HUDEP-2 (cell line): Measurements from ENCODE around the gene POM121L12.

ENCODE experiments used
- DNase-seq, 76 experiments: peaks; one replicate each; lab custom pipeline; 2025; ENCODE audit not compliant: unreplicated experiment in 76 of 76; lab: John Stamatoyannopoulos, UW

The POM121L12 gene

GRCh38 chr7:53035499-53036412 is at the start of gene POM121L12:
Gene POM121L12, plus strand, starts transcription at chr7:53035633. Its CDS starts 39 bp downstream, at chr7:53035672.
- DNase-seq: no peak

- DNase-seq: no peak
Observed at GRCh38 chr7:52992001-52992400, 43.4 kb upstream of the POM121L12 start.

GRCh38 chr7:52992479-52993162 is 42.8 kb upstream of the POM121L12 start:
- no peak for DNase-seq

- no peak for DNase-seq
Observed at GRCh38 chr7:52995676-52996075, 39.8 kb upstream of the POM121L12 start.

- DNase-seq: no peak
Observed at GRCh38 chr7:53001221-53001620, 34.2 kb upstream of the POM121L12 start.

- DNase-seq: no peak
Observed at GRCh38 chr7:53002389-53002788, 33.0 kb upstream of the POM121L12 start.

- no peak for DNase-seq
Observed at GRCh38 chr7:53003653-53004445, 31.6 kb upstream of the POM121L12 start.

GRCh38 chr7:53013925-53014324 is 21.5 kb upstream of the POM121L12 start:
- DNase-seq: no peak

- DNase-seq: no peak
Observed at GRCh38 chr7:53015463-53015862, 20.0 kb upstream of the POM121L12 start.

- DNase-seq: no peak
Observed at GRCh38 chr7:53022893-53023292, 12.5 kb upstream of the POM121L12 start.

- DNase-seq: no peak
Observed at GRCh38 chr7:53048638-53049037, 13.2 kb downstream of the POM121L12 start.

GRCh38 chr7:53050433-53050832 is 15.0 kb downstream of the POM121L12 start:
- DNase-seq: no peak

GRCh38 chr7:53059591-53059990 is 24.2 kb downstream of the POM121L12 start:
- DNase-seq: no peak

GRCh38 chr7:53060066-53060465 is 24.6 kb downstream of the POM121L12 start:
- no peak for DNase-seq

GRCh38 chr7:53062796-53063195 is 27.4 kb downstream of the POM121L12 start:
- DNase-seq: no peak

- no peak for DNase-seq
Observed at GRCh38 chr7:53068673-53069072, 33.2 kb downstream of the POM121L12 start.

GRCh38 chr7:53070883-53071282 is 35.5 kb downstream of the POM121L12 start:
- no peak for DNase-seq
